Activated T-cell treated with anti-CD3 and anti-CD28 coated beads for 4 hours (primary cell): ENCODE results near the gene LRRC4B.
A peak's percentile ranks its signal among the peaks of the same experiment; 100 is the strongest.
"Not testable (repeated sequence)": the region's sequence is repeated elsewhere in the genome, so short reads cannot be mapped to it uniquely, and the experiment has no call there.

Experiments used
- DNase-seq: peaks from one replicate; pipeline ENCODE4 v3.0.0-alpha.2; 2020

Gene LRRC4B

GRCh38 chr19:50551715-50552187 is 16.5 kb downstream of the LRRC4B start:
- DNase-seq = no peak

GRCh38 chr19:50551034-50551714 is 17.1 kb downstream of the LRRC4B start:
- no peak for DNase-seq

GRCh38 chr19:50550594-50550966 is 17.7 kb downstream of the LRRC4B start:
- no peak for DNase-seq

DNA sequence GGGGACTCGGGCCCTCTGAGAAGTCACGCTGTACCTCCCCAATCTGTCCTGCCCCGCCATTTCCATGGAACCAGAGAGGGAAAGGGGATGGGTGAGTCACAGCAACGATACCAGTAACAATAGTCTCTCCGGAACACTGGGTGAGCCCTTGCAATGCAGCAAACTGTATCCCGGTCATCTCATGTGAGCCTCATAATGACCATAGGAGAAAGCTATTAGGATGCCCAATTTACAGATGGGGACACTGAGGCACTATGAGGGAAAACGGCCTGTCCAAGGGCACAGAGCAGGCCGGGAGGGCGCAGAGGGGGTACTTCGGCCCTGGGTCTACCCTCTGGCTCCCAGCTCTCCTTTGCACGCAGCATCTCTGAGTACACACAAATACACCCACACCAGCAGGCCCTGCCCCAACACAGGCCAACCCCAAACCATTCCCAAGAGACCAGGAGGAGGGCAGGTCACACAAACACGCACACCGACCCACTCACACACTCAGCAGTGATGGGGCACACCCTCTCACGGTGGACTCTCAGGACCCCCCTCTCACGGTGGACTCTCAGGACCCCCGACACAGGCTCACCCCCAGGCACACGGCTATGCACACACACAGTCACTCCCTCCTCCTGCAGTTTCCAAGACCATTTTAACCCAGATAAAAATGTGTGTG is 18.2 kb downstream of the LRRC4B start:
- no peak for DNase-seq

DNA sequence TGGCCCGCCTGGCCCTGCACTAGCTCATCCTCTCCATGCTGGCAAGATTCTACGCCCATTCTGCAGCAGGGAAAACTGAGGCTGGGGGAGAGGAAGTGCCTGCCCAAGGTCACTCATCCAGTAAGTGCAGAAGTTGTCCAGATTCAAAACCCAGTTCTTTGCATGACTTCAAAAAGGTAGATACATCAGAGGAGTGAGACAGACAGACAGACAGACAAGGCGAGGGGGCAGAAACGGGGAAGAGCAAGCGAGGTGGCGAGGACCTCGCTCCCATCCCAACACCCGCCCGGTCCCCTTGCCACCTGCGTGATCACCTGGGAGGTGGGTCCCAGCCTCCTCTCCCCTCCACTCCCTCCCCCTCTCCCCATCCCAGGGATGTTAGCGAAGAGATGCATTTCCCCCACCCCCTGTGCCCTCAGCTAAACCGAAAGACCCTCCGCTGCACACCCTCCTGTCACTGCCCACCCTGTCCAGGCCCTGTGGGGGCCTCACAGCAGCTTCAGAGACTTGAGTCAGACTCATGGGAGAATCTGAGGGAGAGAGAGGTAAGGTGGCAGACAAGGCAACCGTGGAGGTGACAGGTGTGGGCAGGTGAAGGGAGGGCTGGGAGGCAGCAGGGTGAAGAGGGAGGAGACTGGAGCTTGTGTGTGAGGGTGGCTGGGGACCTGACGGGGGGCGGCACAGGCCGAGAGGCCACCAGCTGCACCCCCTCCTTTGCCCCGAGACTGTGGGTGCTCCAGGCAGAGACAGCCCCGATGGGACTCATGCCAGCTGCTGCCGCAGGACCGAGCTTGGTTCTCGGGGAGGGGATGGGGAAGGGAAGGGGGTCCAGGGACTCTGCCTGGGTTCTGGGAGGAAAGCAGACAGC is 18.9 kb downstream of the LRRC4B start:
- DNase-seq = no peak

GRCh38 chr19:50548191-50549058 is 19.8 kb downstream of the LRRC4B start:
- DNase-seq = no peak

DNA sequence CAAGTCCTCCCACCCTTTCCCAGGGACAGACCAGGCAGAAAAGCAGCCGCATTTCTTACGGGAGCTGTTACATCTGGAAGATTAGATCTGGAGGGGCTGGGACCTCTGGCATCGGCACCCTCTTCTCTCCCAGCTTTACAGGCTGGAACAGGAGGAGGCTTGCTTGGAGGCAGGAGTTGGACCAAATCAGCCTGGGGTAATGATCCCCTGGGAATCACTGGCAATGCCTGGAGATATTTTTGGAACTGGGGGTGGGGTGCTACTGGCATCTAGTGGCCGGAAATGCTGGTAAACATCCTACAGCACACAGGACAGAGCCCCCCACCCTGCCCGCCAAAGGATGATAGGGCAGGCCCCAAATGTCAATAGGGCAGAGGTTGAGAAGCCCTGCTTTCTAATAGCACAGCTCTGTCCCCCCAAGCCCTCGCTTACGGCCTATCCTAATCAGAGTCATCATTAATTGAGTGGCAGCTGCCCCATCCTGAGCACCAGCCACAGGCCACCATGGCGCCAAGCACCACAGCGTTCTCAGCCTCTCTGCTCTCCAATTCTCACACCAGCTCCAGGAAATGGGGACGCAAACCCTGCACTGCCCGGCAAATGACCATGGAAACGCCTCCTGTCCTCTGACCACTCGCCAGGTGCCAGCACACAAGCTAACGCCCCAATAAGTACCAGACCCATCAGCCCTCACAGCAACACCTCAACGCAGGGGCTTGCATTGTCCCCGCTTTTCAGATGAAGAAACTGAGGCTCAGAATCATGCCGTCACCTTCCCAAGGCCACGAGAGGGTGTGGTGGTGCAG is 20.6 kb downstream of the LRRC4B start:
- DNase-seq = no peak

DNA sequence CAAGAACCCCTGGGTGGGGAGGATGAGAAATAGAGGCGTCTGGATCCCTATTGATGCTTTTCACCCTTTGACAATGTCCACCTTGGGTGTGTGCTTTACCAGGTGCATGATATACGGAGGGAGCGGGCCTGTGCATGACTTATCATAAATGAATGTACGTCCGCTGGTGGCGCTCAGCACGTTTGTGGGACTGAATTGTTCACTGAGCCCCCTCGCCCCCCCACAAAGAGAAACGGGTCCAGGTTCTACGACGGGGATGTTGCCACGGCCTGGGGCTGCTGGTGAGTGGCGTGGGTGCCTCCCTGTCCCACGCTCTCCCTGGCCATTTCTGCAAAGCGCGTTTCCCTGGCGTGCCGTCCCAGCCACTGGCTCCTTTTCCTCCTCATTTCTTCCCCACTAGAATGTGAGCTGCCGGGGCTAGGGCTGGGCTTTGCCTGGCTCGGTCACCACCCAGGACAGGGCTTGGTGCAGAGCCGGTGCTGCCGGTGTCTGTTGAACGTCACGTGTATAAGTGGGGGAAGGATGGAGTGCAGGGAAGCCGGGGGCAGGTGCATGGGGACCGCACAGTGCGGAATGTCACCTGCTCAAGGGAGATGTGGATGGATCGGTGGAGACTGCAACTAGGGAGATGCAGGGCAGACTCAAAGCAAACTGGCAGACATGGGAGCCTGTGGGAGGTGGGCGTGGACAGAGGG is 21.6 kb downstream of the LRRC4B start:
- no peak for DNase-seq

DNA sequence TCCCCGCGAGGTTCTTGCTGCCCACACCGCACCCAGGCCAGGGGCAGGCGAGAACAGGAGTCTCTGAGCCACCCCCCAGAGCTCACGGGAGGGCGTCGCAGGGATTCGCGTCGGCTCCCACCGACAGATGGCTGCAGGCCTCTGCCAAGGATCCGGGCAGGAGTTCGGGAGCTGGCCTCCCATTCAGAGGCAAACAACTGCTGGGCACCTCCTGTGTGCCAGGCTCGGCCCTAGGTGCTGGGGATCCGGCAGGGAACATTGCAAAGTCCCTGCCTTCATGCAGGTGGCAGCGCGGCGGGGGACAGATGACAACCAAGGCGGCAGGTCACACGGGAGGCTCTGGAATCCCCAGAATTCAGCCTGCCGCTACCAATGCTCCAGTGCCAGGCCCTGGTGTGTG is 25.3 kb downstream of the LRRC4B start:
- no peak for DNase-seq

- DNase-seq = peak; percentile 41
Measured at GRCh38 chr19:50537769-50538230, 30.4 kb downstream of the LRRC4B start.

GRCh38 chr19:50537306-50537685 is 30.9 kb downstream of the LRRC4B start:
- DNase-seq = no peak

DNA sequence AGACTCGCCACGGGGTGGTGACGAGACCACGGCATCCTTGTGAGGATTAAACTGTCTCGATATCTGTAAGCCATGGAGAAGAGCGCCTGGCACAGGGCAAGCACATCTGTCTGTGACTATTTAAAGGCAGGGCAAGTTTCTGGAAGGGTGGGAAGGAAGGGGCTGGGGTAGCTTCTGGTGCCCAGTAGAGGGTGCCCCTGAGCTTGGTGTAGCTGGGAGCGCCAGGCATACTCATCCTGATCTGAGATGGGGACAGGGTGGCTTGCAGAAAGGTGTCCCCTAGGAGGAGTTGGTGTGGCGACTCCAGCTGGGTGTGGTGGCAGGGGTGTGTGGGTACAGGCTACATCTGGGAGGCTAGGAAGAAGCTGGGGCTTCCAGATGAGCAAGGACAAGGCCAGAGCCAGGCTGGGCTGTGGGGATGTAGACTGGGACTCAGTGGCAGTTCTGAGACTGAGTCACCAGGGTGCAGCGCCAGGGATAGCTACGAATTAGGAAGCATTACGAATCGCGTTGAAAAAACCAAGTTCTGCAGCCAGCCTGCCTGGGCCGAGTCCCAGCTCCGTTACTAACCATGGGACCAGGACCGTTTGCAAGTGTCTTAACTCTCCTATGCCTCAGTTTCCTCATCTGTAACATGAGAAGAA is 31.5 kb downstream of the LRRC4B start:
- DNase-seq = no peak

DNA sequence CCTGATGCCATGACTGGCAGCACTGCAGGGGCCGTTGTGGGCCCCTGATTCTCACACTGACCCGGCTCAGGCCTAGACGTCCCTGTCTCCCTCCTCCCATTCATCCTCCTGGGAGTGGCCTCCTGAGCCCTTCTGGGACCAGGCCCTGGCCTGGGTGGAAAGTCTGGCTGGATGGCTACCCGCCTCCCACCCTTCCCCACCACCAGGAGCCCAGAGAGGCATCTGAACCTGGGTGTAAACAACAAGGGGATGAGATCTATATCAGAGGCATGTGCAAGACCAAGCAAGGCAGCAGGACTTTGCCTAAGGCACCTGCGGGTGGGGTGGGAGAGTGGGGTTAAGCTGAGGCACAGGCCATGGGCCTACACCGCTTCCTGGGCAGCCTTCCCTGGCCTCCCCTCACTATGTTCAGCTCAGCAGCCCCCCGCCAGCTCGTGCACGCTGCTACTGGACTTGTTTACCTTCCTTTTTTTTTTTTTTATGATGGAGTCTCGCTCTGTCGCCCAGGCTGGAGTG is 32.5 kb downstream of the LRRC4B start:
- DNase-seq = no peak

DNA sequence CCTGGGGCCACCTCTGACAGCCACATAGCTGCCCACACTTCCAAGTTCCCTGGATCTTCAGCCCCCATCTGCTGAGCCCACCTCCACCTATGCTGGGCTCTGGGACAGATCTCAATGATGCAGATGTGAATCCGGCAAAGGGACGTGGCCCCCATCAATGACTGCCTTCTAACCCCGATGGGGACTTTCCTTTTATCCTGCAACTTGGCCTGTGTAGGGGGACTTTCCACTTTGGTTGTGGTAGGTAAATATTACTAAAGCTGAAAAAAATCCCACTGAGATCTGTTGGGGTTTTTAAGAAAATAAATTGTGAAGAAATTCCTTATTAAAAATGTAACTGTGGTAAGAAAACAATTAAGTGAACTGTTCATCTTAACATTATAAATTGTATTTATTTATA is 33.8 kb downstream of the LRRC4B start:
- no peak for DNase-seq

DNA sequence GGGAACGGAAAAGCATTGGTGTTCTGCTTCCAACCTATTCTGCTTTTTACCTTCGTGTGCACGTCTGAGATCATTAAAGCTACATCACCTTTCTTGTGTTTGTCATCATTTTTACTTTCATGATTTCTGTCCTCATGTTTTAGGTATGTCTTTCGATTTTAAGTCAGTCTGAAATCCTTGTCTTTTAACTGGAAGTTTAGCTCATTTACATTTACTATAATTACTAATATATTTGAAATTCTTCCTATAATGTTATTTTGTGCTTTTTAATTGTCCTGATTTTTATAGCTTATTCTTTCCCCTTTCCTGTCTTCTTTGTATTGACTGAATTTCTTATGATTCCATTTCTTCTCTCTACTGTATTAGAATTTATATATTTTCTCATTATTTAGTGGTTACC is 35.3 kb downstream of the LRRC4B start:
- DNase-seq = no peak

- DNase-seq = no peak
Measured at GRCh38 chr19:50531171-50531612, 37.0 kb downstream of the LRRC4B start.

GRCh38 chr19:50528052-50528451 is 40.2 kb downstream of the LRRC4B start:
- not testable (repeated sequence) for DNase-seq

DNA sequence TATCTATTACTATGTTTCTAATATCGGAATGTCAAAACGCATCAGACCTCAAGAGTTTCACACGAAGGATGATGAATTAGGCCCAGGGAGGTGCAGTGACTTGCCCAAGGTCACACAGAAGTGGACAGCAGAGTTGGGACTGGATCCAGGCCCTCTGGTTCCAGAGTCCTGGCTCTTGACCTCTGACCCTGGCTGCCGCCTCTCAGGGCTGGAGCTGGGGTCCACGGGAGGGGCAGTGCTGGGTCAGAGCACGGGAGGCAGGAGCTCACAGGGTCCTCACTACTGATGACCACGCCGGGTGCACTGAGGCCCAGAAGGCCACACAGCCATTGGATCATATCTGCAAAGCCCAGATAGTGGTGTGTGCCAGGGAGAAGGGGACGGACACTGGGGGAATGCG is 45.4 kb downstream of the LRRC4B start:
- DNase-seq = no peak

DNA sequence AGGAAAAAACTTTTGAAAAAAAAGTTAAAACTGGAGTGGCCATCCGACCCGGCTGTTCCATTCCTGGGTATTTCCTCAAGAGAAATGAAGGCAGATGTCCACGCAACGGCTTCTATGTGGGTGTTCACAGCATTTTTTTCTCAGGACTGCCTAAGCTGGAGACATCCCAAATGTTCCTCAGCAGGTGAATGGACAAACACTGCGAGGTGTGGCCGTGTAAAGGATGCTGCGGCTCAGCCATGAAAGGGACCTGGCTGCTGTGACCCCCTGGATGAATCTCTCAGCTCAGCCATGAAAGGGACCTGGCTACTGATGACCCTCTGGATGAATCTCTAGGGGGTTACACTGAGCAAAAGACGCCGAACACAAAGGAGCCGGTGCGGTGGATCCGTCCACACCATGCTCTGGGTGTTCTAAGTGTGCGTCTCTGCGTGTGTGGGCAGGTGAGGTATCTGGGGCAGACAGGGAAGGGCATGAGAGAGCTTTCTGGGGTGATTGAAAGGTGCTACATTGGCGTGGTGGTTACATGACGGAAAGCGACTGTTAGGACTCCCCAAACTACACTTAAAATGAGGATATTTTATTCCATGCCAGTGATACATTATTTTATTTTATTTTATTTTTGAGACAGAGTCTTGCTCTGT is 47.3 kb downstream of the LRRC4B start:
- no peak for DNase-seq
